Neural cell (in vitro differentiated cells): ENCODE results near the gene TUBGCP2.

ENCODE experiments used
- RAD21 ChIP-seq: fragments of 450-650 bp; conservative IDR thresholded peaks from 2 replicates; pipeline ENCODE4 v1.6.1; 2014; ENCODE audit warnings: antibody characterized with exemption, mild to moderate bottlenecking, moderate library complexity
- TF ChIP-seq, protein P1 (sequence below): fragments of 450-650 bp; IDR thresholded peaks from 2 replicates; pipeline ENCODE4 v1.5.1; 2014; ENCODE audit warnings: antibody characterized with exemption, mild to moderate bottlenecking, moderate library complexity; ENCODE audit not compliant: poor library complexity, severe bottlenecking

DNA sequence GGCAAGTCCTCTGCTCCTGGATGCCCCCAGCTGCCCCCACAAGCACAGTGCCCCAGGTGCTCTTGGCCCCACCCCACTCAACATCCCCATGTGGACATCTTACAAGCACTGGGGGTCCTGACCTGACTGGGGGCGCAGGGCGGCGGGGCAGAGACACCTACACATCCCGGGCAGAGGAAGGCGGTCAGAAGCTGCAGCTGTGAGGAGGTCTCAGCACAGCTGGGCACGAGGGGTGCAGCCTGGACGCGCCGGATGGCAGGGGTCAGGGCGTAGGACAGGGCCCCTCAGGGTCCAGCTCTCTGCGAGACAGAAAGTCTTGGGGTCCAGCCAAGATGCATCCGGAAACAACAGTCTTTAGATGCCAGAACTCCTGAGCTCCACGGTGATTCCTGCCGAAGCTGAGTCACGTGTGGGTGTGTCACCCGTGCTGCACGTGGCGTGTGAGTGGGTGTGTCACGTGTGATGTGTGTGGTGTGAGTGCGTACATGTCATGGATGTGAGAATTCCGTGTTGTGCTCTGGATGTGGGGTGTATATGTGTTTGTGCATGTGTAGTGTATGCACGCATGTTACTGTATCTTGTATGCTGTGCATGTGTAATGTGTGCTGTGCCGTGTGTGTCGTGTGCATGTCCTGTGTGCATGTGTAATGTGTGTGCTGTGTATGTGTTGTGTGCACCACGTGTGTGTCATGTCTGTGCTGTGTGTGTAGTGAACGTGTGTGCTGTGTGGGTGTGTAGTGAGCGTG is 65.9 kb downstream of the TUBGCP2 start:
- TF ChIP-seq RAD21: no peak
- TF ChIP-seq, protein P1, sequence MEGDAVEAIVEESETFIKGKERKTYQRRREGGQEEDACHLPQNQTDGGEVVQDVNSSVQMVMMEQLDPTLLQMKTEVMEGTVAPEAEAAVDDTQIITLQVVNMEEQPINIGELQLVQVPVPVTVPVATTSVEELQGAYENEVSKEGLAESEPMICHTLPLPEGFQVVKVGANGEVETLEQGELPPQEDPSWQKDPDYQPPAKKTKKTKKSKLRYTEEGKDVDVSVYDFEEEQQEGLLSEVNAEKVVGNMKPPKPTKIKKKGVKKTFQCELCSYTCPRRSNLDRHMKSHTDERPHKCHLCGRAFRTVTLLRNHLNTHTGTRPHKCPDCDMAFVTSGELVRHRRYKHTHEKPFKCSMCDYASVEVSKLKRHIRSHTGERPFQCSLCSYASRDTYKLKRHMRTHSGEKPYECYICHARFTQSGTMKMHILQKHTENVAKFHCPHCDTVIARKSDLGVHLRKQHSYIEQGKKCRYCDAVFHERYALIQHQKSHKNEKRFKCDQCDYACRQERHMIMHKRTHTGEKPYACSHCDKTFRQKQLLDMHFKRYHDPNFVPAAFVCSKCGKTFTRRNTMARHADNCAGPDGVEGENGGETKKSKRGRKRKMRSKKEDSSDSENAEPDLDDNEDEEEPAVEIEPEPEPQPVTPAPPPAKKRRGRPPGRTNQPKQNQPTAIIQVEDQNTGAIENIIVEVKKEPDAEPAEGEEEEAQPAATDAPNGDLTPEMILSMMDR: no peak
